Measurements from ENCODE around the gene THOC6.

GRCh38 chr16:3058139-3059030 lies 34.5 kb downstream of the THOC6 start:
- no peak for TF ChIP-seq CTCF (IDR thresholded peaks at IDR 0.05)
- TF ChIP-seq POLR2A (IDR thresholded peaks at IDR 0.05) = no peak

Measured in thyroid gland (tissue), 4 donors.